ENCODE results near the gene SSTR5. TPM values are rescaled to one million over a fixed set of nuclear protein-coding genes. Genes with fewer than 3 reads are reported as not detected.

The SSTR5 gene
- total and polyA plus RNA-seq, 4 donors, result not detected

DNA sequence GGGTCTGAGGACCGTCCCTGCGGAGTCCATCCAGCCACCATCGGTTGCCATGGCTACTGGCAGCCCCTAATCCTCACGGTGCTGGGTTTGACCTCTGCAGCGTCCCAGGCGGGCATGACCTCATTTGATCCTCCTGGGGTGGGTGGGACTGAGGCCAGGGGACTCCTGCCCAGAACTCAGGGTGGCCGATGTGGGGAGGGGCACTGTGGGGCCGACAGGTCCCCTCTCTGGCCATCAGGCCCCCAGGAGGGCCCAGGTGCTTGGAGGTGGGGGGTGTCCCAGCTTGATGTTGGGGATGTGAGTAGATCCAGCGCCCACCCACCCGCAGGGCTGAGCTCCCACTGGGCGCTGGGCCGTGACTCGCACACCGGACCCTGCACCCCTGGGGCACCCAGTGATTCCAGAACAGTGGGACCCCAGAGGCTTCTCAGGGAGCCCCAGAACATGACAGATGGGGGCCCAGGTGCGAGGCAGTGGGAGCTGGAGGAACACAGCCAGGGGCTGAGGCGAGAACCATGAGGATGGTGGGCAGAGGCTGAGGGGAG, 1.6 kb upstream of the SSTR5 start:
- TF ChIP-seq, protein P1, sequence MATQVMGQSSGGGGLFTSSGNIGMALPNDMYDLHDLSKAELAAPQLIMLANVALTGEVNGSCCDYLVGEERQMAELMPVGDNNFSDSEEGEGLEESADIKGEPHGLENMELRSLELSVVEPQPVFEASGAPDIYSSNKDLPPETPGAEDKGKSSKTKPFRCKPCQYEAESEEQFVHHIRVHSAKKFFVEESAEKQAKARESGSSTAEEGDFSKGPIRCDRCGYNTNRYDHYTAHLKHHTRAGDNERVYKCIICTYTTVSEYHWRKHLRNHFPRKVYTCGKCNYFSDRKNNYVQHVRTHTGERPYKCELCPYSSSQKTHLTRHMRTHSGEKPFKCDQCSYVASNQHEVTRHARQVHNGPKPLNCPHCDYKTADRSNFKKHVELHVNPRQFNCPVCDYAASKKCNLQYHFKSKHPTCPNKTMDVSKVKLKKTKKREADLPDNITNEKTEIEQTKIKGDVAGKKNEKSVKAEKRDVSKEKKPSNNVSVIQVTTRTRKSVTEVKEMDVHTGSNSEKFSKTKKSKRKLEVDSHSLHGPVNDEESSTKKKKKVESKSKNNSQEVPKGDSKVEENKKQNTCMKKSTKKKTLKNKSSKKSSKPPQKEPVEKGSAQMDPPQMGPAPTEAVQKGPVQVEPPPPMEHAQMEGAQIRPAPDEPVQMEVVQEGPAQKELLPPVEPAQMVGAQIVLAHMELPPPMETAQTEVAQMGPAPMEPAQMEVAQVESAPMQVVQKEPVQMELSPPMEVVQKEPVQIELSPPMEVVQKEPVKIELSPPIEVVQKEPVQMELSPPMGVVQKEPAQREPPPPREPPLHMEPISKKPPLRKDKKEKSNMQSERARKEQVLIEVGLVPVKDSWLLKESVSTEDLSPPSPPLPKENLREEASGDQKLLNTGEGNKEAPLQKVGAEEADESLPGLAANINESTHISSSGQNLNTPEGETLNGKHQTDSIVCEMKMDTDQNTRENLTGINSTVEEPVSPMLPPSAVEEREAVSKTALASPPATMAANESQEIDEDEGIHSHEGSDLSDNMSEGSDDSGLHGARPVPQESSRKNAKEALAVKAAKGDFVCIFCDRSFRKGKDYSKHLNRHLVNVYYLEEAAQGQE (IDR thresholded peaks at IDR 0.05), result no peak
- TF ChIP-seq EGR1 (IDR thresholded peaks at IDR 0.05; ENCODE audit: low read depth in 2 of 2) (no peak), YY1 (IDR thresholded peaks at IDR 0.05) (no peak), CTCF (IDR thresholded peaks at IDR 0.05; ENCODE audit: low read depth, low read length, missing input control) (no peak), FOXA1 (IDR thresholded peaks at IDR 0.05) (no peak), RXRA (IDR thresholded peaks at IDR 0.05) (no peak), SP1 (IDR thresholded peaks at IDR 0.05) (no peak), HNF4G (IDR thresholded peaks at IDR 0.05) (no peak), FOXA2 (IDR thresholded peaks at IDR 0.05) (no peak), RAD21 (IDR thresholded peaks at IDR 0.05) (no peak), GABPA (IDR thresholded peaks at IDR 0.05 in 1 of 2, conservative IDR thresholded peaks at IDR 0.05 in 1 of 2) (no peak), NR2F2 (IDR thresholded peaks at IDR 0.05) (no peak), MAX (IDR thresholded peaks at IDR 0.05) (no peak)
- TF ChIP-seq, protein P2, sequence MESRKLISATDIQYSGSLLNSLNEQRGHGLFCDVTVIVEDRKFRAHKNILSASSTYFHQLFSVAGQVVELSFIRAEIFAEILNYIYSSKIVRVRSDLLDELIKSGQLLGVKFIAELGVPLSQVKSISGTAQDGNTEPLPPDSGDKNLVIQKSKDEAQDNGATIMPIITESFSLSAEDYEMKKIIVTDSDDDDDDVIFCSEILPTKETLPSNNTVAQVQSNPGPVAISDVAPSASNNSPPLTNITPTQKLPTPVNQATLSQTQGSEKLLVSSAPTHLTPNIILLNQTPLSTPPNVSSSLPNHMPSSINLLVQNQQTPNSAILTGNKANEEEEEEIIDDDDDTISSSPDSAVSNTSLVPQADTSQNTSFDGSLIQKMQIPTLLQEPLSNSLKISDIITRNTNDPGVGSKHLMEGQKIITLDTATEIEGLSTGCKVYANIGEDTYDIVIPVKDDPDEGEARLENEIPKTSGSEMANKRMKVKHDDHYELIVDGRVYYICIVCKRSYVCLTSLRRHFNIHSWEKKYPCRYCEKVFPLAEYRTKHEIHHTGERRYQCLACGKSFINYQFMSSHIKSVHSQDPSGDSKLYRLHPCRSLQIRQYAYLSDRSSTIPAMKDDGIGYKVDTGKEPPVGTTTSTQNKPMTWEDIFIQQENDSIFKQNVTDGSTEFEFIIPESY (IDR thresholded peaks at IDR 0.05), result no peak
- Histone ChIP-seq H3K9ac (ENCODE audit: low read depth in 1 of 2, low read length in 2 of 2) (no peak overlapping the region), H3K36me3 (ENCODE audit: control insufficient read depth in 4 of 4, insufficient read depth in 3 of 4, low read depth in 1 of 4, low read length in 3 of 4) (no peaks in the 10 kb centered on the region), H3K4me3 (ENCODE audit: low read depth in 1 of 3, low read length in 3 of 3) (no peak overlapping the region), H3K27me3 (ENCODE audit: control insufficient read depth in 4 of 4, insufficient read depth in 4 of 4, low read length in 3 of 4) (peaks cover 0 to 65% (median 0%) of the 10 kb centered on the region in 4 donors), H3K4me1 (ENCODE audit: control insufficient read depth in 4 of 4, insufficient read depth in 4 of 4, low read length in 3 of 4) (no peaks in the 10 kb centered on the region), H3K27ac (ENCODE audit: low read depth in 1 of 2, low read length in 2 of 2) (no peak overlapping the region), H3K9me3 (ENCODE audit: control insufficient read depth in 4 of 4, low read length in 3 of 4) (no peaks in the 10 kb centered on the region)
- WGBS, result 36% methylated on average over 16 of the region's 16 CpGs
- DNase-seq (ENCODE audit: low spot score), result no peak

- Histone ChIP-seq H3K4me1 (ENCODE audit: control insufficient read depth in 4 of 4, insufficient read depth in 4 of 4, low read length in 3 of 4) (peaks cover 0 to 5% (median 2%) of the 10 kb centered on the region in 4 donors), H3K4me3 (ENCODE audit: low read depth in 1 of 3, low read length in 3 of 3) (no peak overlapping the region), H3K9ac (ENCODE audit: low read depth in 1 of 2, low read length in 2 of 2) (no peak overlapping the region), H3K27ac (ENCODE audit: low read depth in 1 of 2, low read length in 2 of 2) (no peak overlapping the region), H3K27me3 (ENCODE audit: control insufficient read depth in 4 of 4, insufficient read depth in 4 of 4, low read length in 3 of 4) (peaks cover 0 to 58% (median 0%) of the 10 kb centered on the region in 4 donors), H3K36me3 (ENCODE audit: control insufficient read depth in 4 of 4, insufficient read depth in 3 of 4, low read depth in 1 of 4, low read length in 3 of 4) (no peaks in the 10 kb centered on the region), H3K9me3 (ENCODE audit: control insufficient read depth in 4 of 4, low read length in 3 of 4) (no peaks in the 10 kb centered on the region)
- no peak for TF ChIP-seq TAF1 (conservative IDR thresholded peaks at IDR 0.05)
- 9% methylated on average over 30 of the region's 30 CpGs for WGBS
- DNase-seq (ENCODE audit: low spot score), result no peak
Observed at GRCh38 chr16:1071561-1072225, 854 bp upstream of the SSTR5 start.

Data from liver (tissue), 9 donors.